ENCODE data around the gene MYBBP1A. TPM values are rescaled to one million over a fixed set of nuclear protein-coding genes. Genes with fewer than 3 reads are reported as not detected.

The MYBBP1A gene
- total RNA-seq, 1 experiment from 2014 or later, result 123 TPM

DNA sequence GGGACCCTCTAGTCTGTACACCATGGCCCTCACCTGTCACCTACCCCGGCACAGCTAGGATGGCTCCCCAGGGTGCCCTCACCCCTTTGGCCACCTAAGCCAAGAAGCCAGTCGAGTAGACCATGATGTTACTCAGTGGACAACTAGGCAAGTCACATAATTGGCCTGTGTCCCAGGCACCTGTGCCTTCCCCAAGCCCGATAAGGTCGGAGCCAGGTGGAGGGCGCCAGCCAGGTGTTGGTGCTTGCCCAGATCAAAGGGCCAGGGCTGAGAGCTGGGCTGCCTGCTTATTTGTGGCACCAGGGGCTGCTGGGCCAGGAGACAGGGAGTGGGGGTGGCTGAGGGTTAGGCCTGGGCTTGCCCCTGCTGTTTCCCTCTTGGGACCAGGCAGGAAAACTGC, 39.7 kb downstream of the MYBBP1A start:
- Mint-ChIP-seq H3K27ac (ENCODE audit: low read depth, unreplicated experiment) (no peak overlapping the region), H3K9me3 (ENCODE audit: unreplicated experiment) (peaks cover 8% of the 10 kb centered on the region), H3K4me1 (ENCODE audit: insufficient read depth, unreplicated experiment) (peaks cover 3% of the 10 kb centered on the region), H3K27me3 (ENCODE audit: insufficient read depth, unreplicated experiment) (no peaks in the 10 kb centered on the region), H3K36me3 (ENCODE audit: insufficient read depth, unreplicated experiment) (no peaks in the 10 kb centered on the region), H3K4me3 (ENCODE audit: unreplicated experiment) (no peak overlapping the region)
- no peak for DNase-seq (ENCODE audit: unreplicated experiment)
- TF ChIP-seq CTCF (IDR thresholded peaks at IDR 0.05; ENCODE audit: unreplicated experiment), result no peak
- BruUV-seq (replicated peaks), result no TSS peak
- CTCF ChIA-PET, result no interaction called here
- POLR2A ChIA-PET, result no interaction called here
- intact Hi-C loops (cut with micrococcal nuclease), result no loop called here

DNA sequence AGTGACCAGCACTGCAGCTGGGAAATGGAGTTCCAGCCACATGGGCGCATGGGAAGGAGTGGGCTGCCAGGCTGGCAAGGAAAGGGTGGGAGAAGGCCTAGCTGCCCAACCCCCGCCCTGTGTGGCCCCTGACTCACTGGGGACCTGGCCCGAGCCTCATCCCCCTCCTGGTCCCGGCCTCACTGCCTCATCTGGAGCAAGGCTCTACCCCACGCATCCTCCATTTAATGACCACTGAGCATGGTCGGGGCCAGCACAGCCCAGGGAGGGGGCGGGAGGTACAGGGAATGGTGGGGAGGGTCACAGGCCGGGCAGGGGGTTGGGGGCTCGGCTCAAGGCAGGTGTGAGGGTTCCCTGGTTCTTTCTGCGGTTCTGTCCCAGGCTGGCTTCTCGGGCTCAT, 40.4 kb downstream of the MYBBP1A start:
- ChIA-PET CTCF (no interaction called here), POLR2A (no interaction called here)
- H3K9me3 Mint-ChIP-seq (ENCODE audit: unreplicated experiment), result peaks cover 8% of the 10 kb centered on the region
- no peak for DNase-seq (ENCODE audit: unreplicated experiment)
- H3K4me3 Mint-ChIP-seq (ENCODE audit: unreplicated experiment), result no peak overlapping the region
- H3K27me3 Mint-ChIP-seq (ENCODE audit: insufficient read depth, unreplicated experiment), result no peaks in the 10 kb centered on the region
- no TSS peak for BruUV-seq (replicated peaks)
- no peaks in the 10 kb centered on the region for H3K36me3 Mint-ChIP-seq (ENCODE audit: insufficient read depth, unreplicated experiment)
- no peak overlapping the region for H3K27ac Mint-ChIP-seq (ENCODE audit: low read depth, unreplicated experiment)
- no peak for TF ChIP-seq CTCF (IDR thresholded peaks at IDR 0.05; ENCODE audit: unreplicated experiment)
- H3K4me1 Mint-ChIP-seq (ENCODE audit: insufficient read depth, unreplicated experiment), result no peaks in the 10 kb centered on the region
- intact Hi-C loops (cut with micrococcal nuclease), result no loop called here

GRCh38 chr17:4514206-4514605, 41.0 kb downstream of the MYBBP1A start:
- intact Hi-C loops (cut with micrococcal nuclease), result no loop called here
- H3K27me3 Mint-ChIP-seq (ENCODE audit: insufficient read depth, unreplicated experiment), result no peaks in the 10 kb centered on the region
- CTCF ChIA-PET, result interaction anchor here (0.6 kb wide), 1 partner anchor 111 kb away, joined by 5 read pairs; no protein-coding TSS in a partner anchor
- no peak overlapping the region for H3K27ac Mint-ChIP-seq (ENCODE audit: low read depth, unreplicated experiment)
- POLR2A ChIA-PET, result interaction anchor here (0.6 kb wide), 1 partner anchor 17 kb away, joined by 3 read pairs; no protein-coding TSS in a partner anchor
- H3K9me3 Mint-ChIP-seq (ENCODE audit: unreplicated experiment), result peaks cover 8% of the 10 kb centered on the region
- no peaks in the 10 kb centered on the region for H3K36me3 Mint-ChIP-seq (ENCODE audit: insufficient read depth, unreplicated experiment)
- no TSS peak for BruUV-seq (replicated peaks)
- TF ChIP-seq CTCF (IDR thresholded peaks at IDR 0.05; ENCODE audit: unreplicated experiment), result no peak
- no peak overlapping the region for H3K4me3 Mint-ChIP-seq (ENCODE audit: unreplicated experiment)
- DNase-seq (ENCODE audit: unreplicated experiment), result no peak
- no peaks in the 10 kb centered on the region for H3K4me1 Mint-ChIP-seq (ENCODE audit: insufficient read depth, unreplicated experiment)

GRCh38 chr17:4513113-4514032, 41.8 kb downstream of the MYBBP1A start:
- intact Hi-C loops (cut with micrococcal nuclease), result no loop called here
- no TSS peak for BruUV-seq (replicated peaks)
- Mint-ChIP-seq H3K36me3 (ENCODE audit: insufficient read depth, unreplicated experiment) (peaks cover 6% of the 10 kb centered on the region), H3K4me3 (ENCODE audit: unreplicated experiment) (no peak overlapping the region), H3K27ac (ENCODE audit: low read depth, unreplicated experiment) (no peak overlapping the region), H3K9me3 (ENCODE audit: unreplicated experiment) (peaks cover 8% of the 10 kb centered on the region), H3K27me3 (ENCODE audit: insufficient read depth, unreplicated experiment) (no peaks in the 10 kb centered on the region), H3K4me1 (ENCODE audit: insufficient read depth, unreplicated experiment) (no peaks in the 10 kb centered on the region)
- no peak for TF ChIP-seq CTCF (IDR thresholded peaks at IDR 0.05; ENCODE audit: unreplicated experiment)
- ChIA-PET CTCF (interaction anchor here (0.6 to 0.8 kb wide), 3 partner anchors 92 to 186 kb away, joined by 3 to 5 read pairs (median 3); no protein-coding TSS in a partner anchor), POLR2A (interaction anchor here (0.6 kb wide), 1 partner anchor 16 kb away, joined by 3 read pairs; no protein-coding TSS in a partner anchor)
- DNase-seq (ENCODE audit: unreplicated experiment), result peak; percentile 19

Data from MCF 10A (cell line).